ENCODE measurements around the gene SCD5. TPM values are rescaled to one million over a fixed set of nuclear protein-coding genes. Genes with fewer than 3 reads are reported as not detected.

Gene SCD5
- total and polyA plus RNA-seq, 2 of the 8 experiments (the other 6 are each of a cell fraction or from before 2014, with no cell fraction given), result 0.92 to 1.2 TPM

DNA sequence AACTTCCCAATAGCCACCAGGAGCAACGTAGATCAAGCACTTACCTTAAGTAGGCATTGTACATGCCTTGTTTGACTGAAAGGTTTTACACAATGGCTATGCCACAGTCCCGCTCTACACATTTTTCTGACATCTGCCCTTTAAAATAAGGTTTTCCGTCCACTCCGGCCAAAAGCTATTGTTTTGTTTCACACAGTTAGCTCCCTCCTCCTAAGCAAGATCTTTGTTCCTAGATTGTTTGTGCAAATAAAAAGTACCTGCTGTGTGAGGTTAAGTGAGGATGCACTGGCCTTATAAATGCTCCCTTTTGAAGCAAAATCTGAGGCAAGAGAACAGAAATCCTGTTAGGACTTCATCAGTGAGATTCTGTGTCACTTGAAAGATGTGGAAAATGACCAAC is 11.8 kb downstream of the SCD5 start:
- H3K4ac ChIP-seq (replicated peaks; ENCODE audit: insufficient read length, low read depth, low read length), result no peak overlapping the region
- H3K4me2 ChIP-seq (ENCODE audit: insufficient read depth in 1 of 2, low read depth in 2 of 2, low read length in 2 of 2), result no peak overlapping the region
- no peak overlapping the region for H3K4me3 ChIP-seq (ENCODE audit: extremely low read depth in 1 of 4, insufficient read depth in 2 of 4, low read depth in 3 of 4, low read length in 4 of 4)
- H3K79me1 ChIP-seq (ENCODE audit: low read depth, low read length), result no peaks in the 10 kb centered on the region
- H2BK20ac ChIP-seq (ENCODE audit: low read length), result no peak overlapping the region
- no peak overlapping the region for H2BK12ac ChIP-seq (ENCODE audit: low read depth, low read length)
- H2BK15ac ChIP-seq (ENCODE audit: low read length), result no peak overlapping the region
- no peak overlapping the region for H4K8ac ChIP-seq (ENCODE audit: extremely low read depth, insufficient read depth, low read length)
- FAIRE-seq (no peak), DNase-seq (ENCODE audit: low read depth in 1 of 2, low spot score in 2 of 2) (no peak)
- H3K56ac ChIP-seq (replicated peaks; ENCODE audit: insufficient read length, low read depth, low read length), result no peak overlapping the region
- TF ChIP-seq BACH1 (IDR thresholded peaks at IDR 0.05; ENCODE audit: low read length), result no peak
- TF ChIP-seq KDM5A (IDR thresholded peaks at IDR 0.05; ENCODE audit: low read length), result no peak
- no peak for TF ChIP-seq EGR1 (IDR thresholded peaks at IDR 0.05; ENCODE audit: borderline replicate concordance, low read depth, low read length)
- TF ChIP-seq SUZ12 (IDR thresholded peaks at IDR 0.05; ENCODE audit: low read length), result no peak
- TF ChIP-seq CREB1 (IDR thresholded peaks at IDR 0.05), result no peak
- no peak overlapping the region for H2AK5ac ChIP-seq (ENCODE audit: low read depth, low read length)
- no peak overlapping the region for H2BK120ac ChIP-seq (replicated peaks; ENCODE audit: low read depth, low read length)
- H2BK5ac ChIP-seq (ENCODE audit: low read depth, low read length), result no peak overlapping the region
- no peak overlapping the region for H3K18ac ChIP-seq (ENCODE audit: extremely low read depth, low read length)
- peaks cover 11 to 35% of the 10 kb centered on the region in 2 experiments for H4K20me1 ChIP-seq (replicated peaks in 1 of 2; ENCODE audit: control insufficient read depth in 1 of 2, insufficient read depth in 2 of 2, low read length in 2 of 2)
- H4K5ac ChIP-seq (ENCODE audit: insufficient read length, low read depth, low read length), result no peak overlapping the region
- no peaks in the 10 kb centered on the region for H3K23me2 ChIP-seq (ENCODE audit: low read depth, low read length)
- peaks cover 5 to 10% of the 10 kb centered on the region in 2 experiments; a peak in 1 of 4 replicates for H3K9me3 ChIP-seq (ENCODE audit: insufficient read depth in 2 of 2, low read depth in 1 of 2, low read length in 1 of 2)
- H2AFZ ChIP-seq (ENCODE audit: low read length), result no peak overlapping the region
- H3K27me3 ChIP-seq (replicated peaks in 1 of 4; ENCODE audit: control insufficient read depth in 3 of 4, extremely low read depth in 1 of 4, insufficient read depth in 3 of 4, low read length in 3 of 4), result peaks cover 66 to 100% (median 96%) of the 10 kb centered on the region in 4 experiments
- H3K79me2 ChIP-seq (ENCODE audit: control insufficient read depth in 1 of 2, insufficient read depth in 2 of 2, low read length in 2 of 2), result no peaks in the 10 kb centered on the region
- no peak overlapping the region for H4K91ac ChIP-seq (replicated peaks; ENCODE audit: insufficient read length, low read length)
- H3K23ac ChIP-seq (ENCODE audit: insufficient read length), result no peak overlapping the region
- H3K27ac ChIP-seq (ENCODE audit: low read depth, low read length), result no peak overlapping the region
- 67% methylated on average over 4 of the region's 4 CpGs; no CpG with 5 or more reads in 1 of the 2 experiments for WGBS, 2 experiments (ENCODE audit: extremely low coverage in 1 of 2, insufficient coverage in 1 of 2, insufficient read length in 1 of 2, insufficient replicate concordance in 2 of 2, low coverage in 1 of 2, low lambda C conversion rate in 2 of 2, missing lambda C conversion rate in 1 of 2)
- H3K4me1 ChIP-seq (replicated peaks in 1 of 4; ENCODE audit: control insufficient read depth in 3 of 4, insufficient read depth in 4 of 4, low read length in 3 of 4), result peaks cover 0 to 5% (median 3%) of the 10 kb centered on the region in 4 experiments; a peak in 3 of 7 replicates
- POLR2A ChIA-PET (ENCODE audit: partially characterized antibody), result no interaction called here
- H3K14ac ChIP-seq (ENCODE audit: insufficient read length), result no peak overlapping the region
- no peak overlapping the region for H3K9ac ChIP-seq (replicated peaks in 1 of 4; ENCODE audit: extremely low read depth in 1 of 4, low read depth in 3 of 4, low read length in 3 of 4)
- H3K36me3 ChIP-seq (ENCODE audit: control insufficient read depth in 2 of 4, insufficient read depth in 4 of 4, low read length in 3 of 4), result peaks cover 0 to 6% (median 0%) of the 10 kb centered on the region in 4 experiments; a peak in 1 of 8 replicates
- CTCF ChIA-PET (ENCODE audit: partially characterized antibody), result interaction anchor here (2.3 to 3.5 kb wide), 3 partner anchors 10 to 45 kb away, joined by 5 to 16 read pairs (median 7); partner anchors contain the start of gene SCD5
